Measurements from ENCODE around the gene DNAL4. TPM values are rescaled to one million over a fixed set of nuclear protein-coding genes. Genes with fewer than 3 reads are reported as not detected.

The DNAL4 gene
- polyA plus RNA-seq, 2 of the 4 experiments (the other 2 are of a cell fraction): 7.7 to 9.8 TPM

GRCh38 chr22:38740754-38741153, 53.2 kb downstream of the DNAL4 start:
- H3K4me3 ChIP-seq: no peak overlapping the region
- H3K4me2 ChIP-seq: no peak overlapping the region
- FAIRE-seq (no peak), DNase-seq (ENCODE audit: low read depth in 1 of 2, low spot score in 1 of 2) (no peak), ATAC-seq (peak in 1 of 2 experiments; percentile 27; a peak in 1 of 6 replicates)
- WGBS (ENCODE audit: missing lambda C conversion rate): 86% methylated on average over 5 of the region's 8 CpGs
- TF ChIP-seq MAX (IDR thresholded peaks at IDR 0.05) (no peak), EHMT2 (IDR thresholded peaks at IDR 0.05; ENCODE audit: low read depth) (no peak), CBX2 (IDR thresholded peaks at IDR 0.05; ENCODE audit: borderline replicate concordance, low read depth) (no peak), RAD21 (conservative IDR thresholded peaks at IDR 0.05 in 1 of 2, IDR thresholded peaks at IDR 0.05 in 1 of 2) (peak in 1 of 2 experiments; percentile 10; a peak in 1 of 5 replicates), JUN (IDR thresholded peaks at IDR 0.05) (no peak), ZSCAN20 (CRISPR knock-in tag; IDR thresholded peaks at IDR 0.05) (no peak), SMC3 (IDR thresholded peaks at IDR 0.05) (no peak)
- TF ChIP-seq, protein P1, sequence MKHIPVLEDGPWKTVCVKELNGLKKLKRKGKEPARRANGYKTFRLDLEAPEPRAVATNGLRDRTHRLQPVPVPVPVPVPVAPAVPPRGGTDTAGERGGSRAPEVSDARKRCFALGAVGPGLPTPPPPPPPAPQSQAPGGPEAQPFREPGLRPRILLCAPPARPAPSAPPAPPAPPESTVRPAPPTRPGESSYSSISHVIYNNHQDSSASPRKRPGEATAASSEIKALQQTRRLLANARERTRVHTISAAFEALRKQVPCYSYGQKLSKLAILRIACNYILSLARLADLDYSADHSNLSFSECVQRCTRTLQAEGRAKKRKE (CRISPR knock-in tag; IDR thresholded peaks at IDR 0.05; ENCODE audit: low read depth): no peak
- H3K27ac ChIP-seq: no peak overlapping the region
- POLR2A ChIA-PET: no interaction called here
- CTCF ChIA-PET: interaction anchor here (0.7 to 3.1 kb wide), 8 partner anchors 9 to 129 kb away, joined by 3 to 10 read pairs (median 4); partner anchors contain the start of gene NPTXR
- no peaks in the 10 kb centered on the region for H3K9me3 ChIP-seq
- H3K4me1 ChIP-seq: no peaks in the 10 kb centered on the region

- Histone ChIP-seq H3K4me3 (no peak overlapping the region), H3K4me2 (no peak overlapping the region), H3K9me3 (no peaks in the 10 kb centered on the region), H3K27ac (no peak overlapping the region), H3K4me1 (no peaks in the 10 kb centered on the region)
- TF ChIP-seq, protein P2, sequence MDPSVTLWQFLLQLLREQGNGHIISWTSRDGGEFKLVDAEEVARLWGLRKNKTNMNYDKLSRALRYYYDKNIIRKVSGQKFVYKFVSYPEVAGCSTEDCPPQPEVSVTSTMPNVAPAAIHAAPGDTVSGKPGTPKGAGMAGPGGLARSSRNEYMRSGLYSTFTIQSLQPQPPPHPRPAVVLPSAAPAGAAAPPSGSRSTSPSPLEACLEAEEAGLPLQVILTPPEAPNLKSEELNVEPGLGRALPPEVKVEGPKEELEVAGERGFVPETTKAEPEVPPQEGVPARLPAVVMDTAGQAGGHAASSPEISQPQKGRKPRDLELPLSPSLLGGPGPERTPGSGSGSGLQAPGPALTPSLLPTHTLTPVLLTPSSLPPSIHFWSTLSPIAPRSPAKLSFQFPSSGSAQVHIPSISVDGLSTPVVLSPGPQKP (IDR thresholded peaks at IDR 0.05; ENCODE audit: low read depth, low read length): no peak
- TF ChIP-seq HOXA7 (CRISPR knock-in tag; IDR thresholded peaks at IDR 0.05): no peak
- TF ChIP-seq REST (IDR thresholded peaks at IDR 0.05): no peak
- no peak for TF ChIP-seq RFX5 (IDR thresholded peaks at IDR 0.05)
- FAIRE-seq (no peak), ATAC-seq (no peak), DNase-seq (ENCODE audit: low read depth in 1 of 2, low spot score in 1 of 2) (no peak)
- ChIA-PET CTCF (interaction anchor here (1.0 to 3.1 kb wide), 8 partner anchors 8 to 130 kb away, joined by 3 to 10 read pairs (median 4); partner anchors contain the start of gene NPTXR), POLR2A (no interaction called here)
- WGBS (ENCODE audit: missing lambda C conversion rate): 95% methylated on average over 5 of the region's 15 CpGs
Measured at GRCh38 chr22:38740116-38740723, 53.7 kb downstream of the DNAL4 start.

DNA sequence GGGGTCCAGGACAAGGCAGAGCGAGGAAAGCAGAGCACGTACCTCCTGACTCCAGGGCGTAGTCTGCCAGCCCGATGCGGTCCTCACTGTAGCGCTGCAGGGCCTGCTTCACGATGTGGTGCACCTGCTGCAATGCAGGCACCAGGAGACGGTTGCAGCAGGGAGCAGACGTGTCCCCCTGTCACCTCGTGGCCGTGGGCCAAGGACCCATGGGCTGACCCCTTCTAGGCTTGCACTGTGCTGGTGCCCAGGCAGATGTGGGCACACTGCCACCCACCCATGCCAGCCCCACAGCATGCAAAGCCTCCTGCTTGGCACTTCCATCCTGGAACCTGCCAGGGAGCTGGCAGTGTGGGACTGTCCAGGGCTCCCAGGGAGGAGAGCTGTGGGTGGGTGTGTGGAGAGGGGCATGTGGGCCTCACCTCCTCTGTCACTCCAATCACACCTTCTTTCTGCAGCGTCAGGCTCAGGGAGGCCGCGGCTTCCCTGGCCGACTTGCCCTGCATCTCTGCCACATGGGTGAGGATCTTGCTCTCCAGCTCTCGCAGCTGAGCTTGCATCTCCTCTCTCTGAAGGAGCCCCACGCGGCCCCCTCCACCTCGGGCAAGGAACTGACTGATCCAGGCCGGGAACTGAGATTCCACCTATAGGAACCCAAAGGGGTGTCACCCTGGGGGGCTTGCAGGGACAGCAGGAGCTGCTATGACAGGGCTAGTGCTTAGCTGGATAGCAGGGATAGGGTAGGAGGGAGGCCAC, 54.5 kb downstream of the DNAL4 start:
- Histone ChIP-seq H3K4me3 (no peak overlapping the region), H3K4me2 (no peak overlapping the region), H3K4me1 (no peaks in the 10 kb centered on the region), H3K27ac (no peak overlapping the region), H3K9me3 (no peaks in the 10 kb centered on the region)
- FAIRE-seq (no peak), DNase-seq (ENCODE audit: low read depth in 1 of 2, low spot score in 1 of 2) (no peak), ATAC-seq (no peak)
- WGBS (ENCODE audit: missing lambda C conversion rate): 91% methylated on average over 7 of the region's 20 CpGs
- POLR2A ChIA-PET: no interaction called here
- TF ChIP-seq FOSL2 (IDR thresholded peaks at IDR 0.05) (no peak), FOSL2 (CRISPR knock-in tag; IDR thresholded peaks at IDR 0.05) (no peak)
- CTCF ChIA-PET: interaction anchor here (1.1 to 7.4 kb wide), 6 partner anchors 10 to 131 kb away, joined by 3 to 69 read pairs (median 6); partner anchors contain the start of gene NPTXR
